Measurements from ENCODE around the gene RASSF5.

The RASSF5 gene

GRCh38 chr1:206547104-206547503 is 39.8 kb downstream of the RASSF5 start:
- Histone ChIP-seq H3K4me3 (ENCODE audit: low read length) (no peak overlapping the region), H3K27me3 (ENCODE audit: control insufficient read depth, insufficient read depth, low read length) (no peaks in the 10 kb centered on the region), H3K9me3 (ENCODE audit: control insufficient read depth, insufficient read depth, low read length) (no peaks in the 10 kb centered on the region), H3K27ac (ENCODE audit: low read length) (no peak overlapping the region), H3K36me3 (ENCODE audit: control insufficient read depth, insufficient read depth, low read length) (no peaks in the 10 kb centered on the region), H3K4me1 (ENCODE audit: control insufficient read depth, insufficient read depth, low read length) (peaks cover 2% of the 10 kb centered on the region; the same call in 1 of the 2 replicates)
- no CpG with 5 or more reads among the region's 7 CpGs for WGBS (ENCODE audit: insufficient coverage, insufficient read length)
- DNase-seq (ENCODE audit: low read depth, low spot score): no peak

- Histone ChIP-seq H3K27me3 (ENCODE audit: control insufficient read depth, insufficient read depth, low read length) (no peaks in the 10 kb centered on the region), H3K4me3 (ENCODE audit: low read length) (no peak overlapping the region), H3K9me3 (ENCODE audit: control insufficient read depth, insufficient read depth, low read length) (no peaks in the 10 kb centered on the region), H3K4me1 (ENCODE audit: control insufficient read depth, insufficient read depth, low read length) (no peaks in the 10 kb centered on the region), H3K27ac (ENCODE audit: low read length) (no peak overlapping the region), H3K36me3 (ENCODE audit: control insufficient read depth, insufficient read depth, low read length) (no peaks in the 10 kb centered on the region)
- WGBS (ENCODE audit: insufficient coverage, insufficient read length): no CpG with 5 or more reads among the region's 2 CpGs
- no peak for DNase-seq (ENCODE audit: low read depth, low spot score)
Measured at GRCh38 chr1:206550446-206550845, 43.1 kb downstream of the RASSF5 start.

- Histone ChIP-seq H3K4me1 (ENCODE audit: control insufficient read depth, insufficient read depth, low read length) (no peaks in the 10 kb centered on the region), H3K9me3 (ENCODE audit: control insufficient read depth, insufficient read depth, low read length) (no peaks in the 10 kb centered on the region), H3K27ac (ENCODE audit: low read length) (no peak overlapping the region), H3K4me3 (ENCODE audit: low read length) (no peak overlapping the region), H3K36me3 (ENCODE audit: control insufficient read depth, insufficient read depth, low read length) (no peaks in the 10 kb centered on the region), H3K27me3 (ENCODE audit: control insufficient read depth, insufficient read depth, low read length) (no peaks in the 10 kb centered on the region; the same call in 1 of the 2 replicates)
- DNase-seq (ENCODE audit: low read depth, low spot score): no peak
- WGBS (ENCODE audit: insufficient coverage, insufficient read length): no CpG with 5 or more reads among the region's 9 CpGs
Measured at GRCh38 chr1:206551296-206551985, 44.1 kb downstream of the RASSF5 start.

GRCh38 chr1:206551986-206552326 is 44.6 kb downstream of the RASSF5 start:
- H3K27me3 ChIP-seq (ENCODE audit: control insufficient read depth, insufficient read depth, low read length): no peaks in the 10 kb centered on the region; the same call in 1 of the 2 replicates
- H3K36me3 ChIP-seq (ENCODE audit: control insufficient read depth, insufficient read depth, low read length): no peaks in the 10 kb centered on the region
- H3K4me3 ChIP-seq (ENCODE audit: low read length): no peak overlapping the region
- DNase-seq (ENCODE audit: low read depth, low spot score): no peak
- H3K9me3 ChIP-seq (ENCODE audit: control insufficient read depth, insufficient read depth, low read length): no peaks in the 10 kb centered on the region
- no CpG with 5 or more reads among the region's 3 CpGs for WGBS (ENCODE audit: insufficient coverage, insufficient read length)
- H3K4me1 ChIP-seq (ENCODE audit: control insufficient read depth, insufficient read depth, low read length): no peaks in the 10 kb centered on the region
- H3K27ac ChIP-seq (ENCODE audit: low read length): no peak overlapping the region

- peaks cover 3% of the 10 kb centered on the region; the same call in 1 of the 2 replicates for H3K27me3 ChIP-seq (ENCODE audit: control insufficient read depth, insufficient read depth, low read length)
- no peaks in the 10 kb centered on the region for H3K36me3 ChIP-seq (ENCODE audit: control insufficient read depth, insufficient read depth, low read length)
- no peaks in the 10 kb centered on the region for H3K4me1 ChIP-seq (ENCODE audit: control insufficient read depth, insufficient read depth, low read length)
- H3K27ac ChIP-seq (ENCODE audit: low read length): no peak overlapping the region
- WGBS (ENCODE audit: insufficient coverage, insufficient read length): no CpG with 5 or more reads among the region's 3 CpGs
- H3K4me3 ChIP-seq (ENCODE audit: low read length): no peak overlapping the region
- DNase-seq (ENCODE audit: low read depth, low spot score): no peak
- no peaks in the 10 kb centered on the region for H3K9me3 ChIP-seq (ENCODE audit: control insufficient read depth, insufficient read depth, low read length)
Measured at GRCh38 chr1:206554211-206554610, 46.9 kb downstream of the RASSF5 start.

GRCh38 chr1:206554701-206555472 is 47.6 kb downstream of the RASSF5 start:
- DNase-seq (ENCODE audit: low read depth, low spot score): no peak
- Histone ChIP-seq H3K27ac (ENCODE audit: low read length) (no peak overlapping the region), H3K36me3 (ENCODE audit: control insufficient read depth, insufficient read depth, low read length) (no peaks in the 10 kb centered on the region), H3K27me3 (ENCODE audit: control insufficient read depth, insufficient read depth, low read length) (peaks cover 3% of the 10 kb centered on the region; the same call in 1 of the 2 replicates), H3K4me1 (ENCODE audit: control insufficient read depth, insufficient read depth, low read length) (peaks cover 2% of the 10 kb centered on the region; the same call in 1 of the 2 replicates), H3K4me3 (ENCODE audit: low read length) (no peak overlapping the region), H3K9me3 (ENCODE audit: control insufficient read depth, insufficient read depth, low read length) (no peaks in the 10 kb centered on the region)
- WGBS (ENCODE audit: insufficient coverage, insufficient read length): no CpG with 5 or more reads among the region's 1 CpG

GRCh38 chr1:206555473-206555935 is 48.2 kb downstream of the RASSF5 start:
- H3K27me3 ChIP-seq (ENCODE audit: control insufficient read depth, insufficient read depth, low read length): peaks cover 3% of the 10 kb centered on the region; the same call in 1 of the 2 replicates
- H3K9me3 ChIP-seq (ENCODE audit: control insufficient read depth, insufficient read depth, low read length): no peaks in the 10 kb centered on the region
- no peak overlapping the region for H3K27ac ChIP-seq (ENCODE audit: low read length)
- H3K36me3 ChIP-seq (ENCODE audit: control insufficient read depth, insufficient read depth, low read length): no peaks in the 10 kb centered on the region
- no peak for DNase-seq (ENCODE audit: low read depth, low spot score)
- peaks cover 2% of the 10 kb centered on the region; the same call in 1 of the 2 replicates for H3K4me1 ChIP-seq (ENCODE audit: control insufficient read depth, insufficient read depth, low read length)
- no CpG with 5 or more reads among the region's 10 CpGs for WGBS (ENCODE audit: insufficient coverage, insufficient read length)
- H3K4me3 ChIP-seq (ENCODE audit: low read length): no peak overlapping the region

GRCh38 chr1:206556047-206556749 is 48.9 kb downstream of the RASSF5 start:
- H3K4me1 ChIP-seq (ENCODE audit: control insufficient read depth, insufficient read depth, low read length): peaks cover 2% of the 10 kb centered on the region; the same call in 1 of the 2 replicates
- WGBS (ENCODE audit: insufficient coverage, insufficient read length): no CpG with 5 or more reads among the region's 7 CpGs
- no peak overlapping the region for H3K4me3 ChIP-seq (ENCODE audit: low read length)
- H3K9me3 ChIP-seq (ENCODE audit: control insufficient read depth, insufficient read depth, low read length): no peaks in the 10 kb centered on the region
- H3K27ac ChIP-seq (ENCODE audit: low read length): no peak overlapping the region
- H3K27me3 ChIP-seq (ENCODE audit: control insufficient read depth, insufficient read depth, low read length): peaks cover 3% of the 10 kb centered on the region; the same call in 1 of the 2 replicates
- no peaks in the 10 kb centered on the region for H3K36me3 ChIP-seq (ENCODE audit: control insufficient read depth, insufficient read depth, low read length)
- DNase-seq (ENCODE audit: low read depth, low spot score): no peak

GRCh38 chr1:206556750-206557635 is 49.7 kb downstream of the RASSF5 start:
- no CpG with 5 or more reads among the region's 67 CpGs for WGBS (ENCODE audit: insufficient coverage, insufficient read length)
- peaks cover 2% of the 10 kb centered on the region; the same call in 1 of the 2 replicates for H3K4me1 ChIP-seq (ENCODE audit: control insufficient read depth, insufficient read depth, low read length)
- H3K27me3 ChIP-seq (ENCODE audit: control insufficient read depth, insufficient read depth, low read length): peaks cover 3% of the 10 kb centered on the region; the same call in 1 of the 2 replicates
- no peaks in the 10 kb centered on the region for H3K36me3 ChIP-seq (ENCODE audit: control insufficient read depth, insufficient read depth, low read length)
- no peaks in the 10 kb centered on the region for H3K9me3 ChIP-seq (ENCODE audit: control insufficient read depth, insufficient read depth, low read length)
- peak overlapping the region; percentile 44; the same call in 1 of the 2 replicates for H3K4me3 ChIP-seq (ENCODE audit: low read length)
- no peak overlapping the region for H3K27ac ChIP-seq (ENCODE audit: low read length)
- DNase-seq (ENCODE audit: low read depth, low spot score): no peak
